Sigmoid colon (tissue), 7 donors: Measurements from ENCODE around the gene TNFRSF25. TPM values are rescaled to one million over a fixed set of nuclear protein-coding genes. Genes with fewer than 3 reads are reported as not detected.

Experiments
- DNase-seq: peaks from one replicate; pipeline ENCODE4 v3.0.0-alpha.2; 2019
- H3K27ac ChIP-seq, 4 donors: fragments of 200-600 bp; sonication (generic); one replicate each; pipeline ENCODE4 v1.5.1; 2016 to 2019; ENCODE audit warnings: mild to moderate bottlenecking in 1 of 4
- H3K27me3 ChIP-seq, 3 donors: fragments of 200-600 bp; sonication (generic); one replicate each; pipeline ENCODE4 v1.5.1; 2019; ENCODE audit warnings: mild to moderate bottlenecking in 1 of 3
- H3K36me3 ChIP-seq, 4 donors: fragments of 200-600 bp; sonication (generic); one replicate each; pipeline ENCODE4 v1.5.1; 2016 to 2019
- H3K4me1 ChIP-seq, 4 donors: fragments of 200-600 bp; sonication (generic); one replicate each; pipeline ENCODE4 v1.5.1; 2017 to 2019
- H3K4me3 ChIP-seq, 4 donors: fragments of 200-600 bp; sonication (generic); one replicate each; pipeline ENCODE4 v1.5.1; 2017 to 2019; ENCODE audit warnings: mild to moderate bottlenecking in 2 of 4, moderate library complexity in 1 of 4
- H3K9me3 ChIP-seq, 4 donors: fragments of 200-600 bp in 3 of 4; sonication (generic) in 3 of 4; one replicate each; pipeline versions ENCODE4 v1.5.1 to v1.6.1; 2013 to 2019
- EP300 ChIP-seq, 4 donors: sonication (generic); formaldehyde crosslinking; IDR thresholded peaks; one replicate each; pipeline ENCODE4 v1.6.1; 2017; ENCODE audit warnings: antibody characterized with exemption in 4 of 4
- POLR2A ChIP-seq, 2 donors: fragments of 450-650 bp; IDR thresholded peaks; one replicate each; pipeline ENCODE4 v1.6.1; 2016; ENCODE audit warnings: antibody characterized with exemption in 2 of 2, mild to moderate bottlenecking in 2 of 2, moderate library complexity in 2 of 2
- POLR2AphosphoS5 ChIP-seq, 4 donors: sonication (generic); formaldehyde crosslinking; IDR thresholded peaks; one replicate each; pipeline ENCODE4 v1.6.1; 2017; ENCODE audit warnings: antibody characterized with exemption in 4 of 4
- whole genome bisulfite sequencing, 2 donors: extraction: QIAGEN DNeasy Blood & Tissue Kit; methylation state at CpG; one replicate each; pipeline ENCODE4 v1.1.7; 2013; 5-methylcytosine and 5-hydroxymethylcytosine counted together
- intact Hi-C: fragments of 100-400 bp; cut with DNase I; formaldehyde crosslinking; loops from one replicate; pipeline ENCODE4 v1.15.1; 2023
- polyA plus RNA-seq, 3 donors: library from polyadenylated mRNA; stranded (reverse); fragments of 200-250 nt; gene quantifications; one replicate each; pipeline ENCODE4 v1.2.3, GENCODE V29; 2013
- total RNA-seq, 4 donors: library from RNA; depleted of rRNA; stranded (reverse); fragments of >200 nt; gene quantifications; one replicate each; pipeline ENCODE4 v1.1.0, GENCODE V29; 2016
- TF ChIP-seq, protein P1 (sequence below), 4 experiments: fragments of 450-650 bp in 3 of 4; fragments of 200-600 bp in 1 of 4; IDR thresholded peaks; one replicate each; pipeline ENCODE4 v1.5.1; 2016 to 2019; ENCODE audit warnings: antibody characterized with exemption in 4 of 4, mild to moderate bottlenecking in 3 of 4, moderate library complexity in 2 of 4
- donor health status: healthy with polysubstance abuse.
- donor health status: Bipolar disorder and iron deficiency.
- donor health status: healthy.

Gene TNFRSF25
- total and polyA plus RNA-seq, 7 donors, result 2.5 to 65.9 (median 6.8) TPM

DNA sequence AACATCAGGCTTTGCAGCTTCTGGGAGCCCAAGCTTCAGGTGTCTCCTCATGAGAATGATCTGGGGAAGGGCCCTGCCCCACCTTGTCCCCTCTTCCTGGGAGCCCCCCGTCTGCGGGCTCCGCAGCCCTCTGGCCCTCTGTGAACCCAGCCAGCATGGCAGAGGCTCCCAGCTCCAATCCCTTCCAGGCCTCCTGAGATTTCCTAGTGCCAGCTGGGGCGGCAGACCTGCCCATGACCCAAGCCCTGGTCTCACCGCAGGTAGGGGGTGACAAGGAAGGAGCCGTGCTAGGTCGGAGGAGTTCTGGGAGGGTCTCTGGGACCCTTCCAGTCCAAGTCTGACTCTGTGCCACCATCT lies 17.8 kb upstream of the TNFRSF25 start:
- DNase-seq, result no peak
- peaks cover 0 to 22% (median 20%) of the 10 kb centered on the region in 4 donors for H3K4me1 ChIP-seq
- no peaks in the 10 kb centered on the region for H3K36me3 ChIP-seq
- peaks cover 16 to 35% (median 22%) of the 10 kb centered on the region in 3 donors for H3K27me3 ChIP-seq
- H3K27ac ChIP-seq, result no peak overlapping the region
- no peak overlapping the region for H3K4me3 ChIP-seq
- H3K9me3 ChIP-seq, result no peaks in the 10 kb centered on the region
- TF ChIP-seq, protein P1, sequence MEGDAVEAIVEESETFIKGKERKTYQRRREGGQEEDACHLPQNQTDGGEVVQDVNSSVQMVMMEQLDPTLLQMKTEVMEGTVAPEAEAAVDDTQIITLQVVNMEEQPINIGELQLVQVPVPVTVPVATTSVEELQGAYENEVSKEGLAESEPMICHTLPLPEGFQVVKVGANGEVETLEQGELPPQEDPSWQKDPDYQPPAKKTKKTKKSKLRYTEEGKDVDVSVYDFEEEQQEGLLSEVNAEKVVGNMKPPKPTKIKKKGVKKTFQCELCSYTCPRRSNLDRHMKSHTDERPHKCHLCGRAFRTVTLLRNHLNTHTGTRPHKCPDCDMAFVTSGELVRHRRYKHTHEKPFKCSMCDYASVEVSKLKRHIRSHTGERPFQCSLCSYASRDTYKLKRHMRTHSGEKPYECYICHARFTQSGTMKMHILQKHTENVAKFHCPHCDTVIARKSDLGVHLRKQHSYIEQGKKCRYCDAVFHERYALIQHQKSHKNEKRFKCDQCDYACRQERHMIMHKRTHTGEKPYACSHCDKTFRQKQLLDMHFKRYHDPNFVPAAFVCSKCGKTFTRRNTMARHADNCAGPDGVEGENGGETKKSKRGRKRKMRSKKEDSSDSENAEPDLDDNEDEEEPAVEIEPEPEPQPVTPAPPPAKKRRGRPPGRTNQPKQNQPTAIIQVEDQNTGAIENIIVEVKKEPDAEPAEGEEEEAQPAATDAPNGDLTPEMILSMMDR (IDR thresholded peaks at IDR 0.05), result no peak
- TF ChIP-seq POLR2AphosphoS5 (IDR thresholded peaks at IDR 0.05), result no peak
- no peak for TF ChIP-seq EP300 (IDR thresholded peaks at IDR 0.05)
- TF ChIP-seq POLR2A (IDR thresholded peaks at IDR 0.05), result no peak
- 90 to 96% methylated on average over 7 of the region's 7 CpGs for WGBS, 2 donors
- intact Hi-C loops, result no loop called here

DNA sequence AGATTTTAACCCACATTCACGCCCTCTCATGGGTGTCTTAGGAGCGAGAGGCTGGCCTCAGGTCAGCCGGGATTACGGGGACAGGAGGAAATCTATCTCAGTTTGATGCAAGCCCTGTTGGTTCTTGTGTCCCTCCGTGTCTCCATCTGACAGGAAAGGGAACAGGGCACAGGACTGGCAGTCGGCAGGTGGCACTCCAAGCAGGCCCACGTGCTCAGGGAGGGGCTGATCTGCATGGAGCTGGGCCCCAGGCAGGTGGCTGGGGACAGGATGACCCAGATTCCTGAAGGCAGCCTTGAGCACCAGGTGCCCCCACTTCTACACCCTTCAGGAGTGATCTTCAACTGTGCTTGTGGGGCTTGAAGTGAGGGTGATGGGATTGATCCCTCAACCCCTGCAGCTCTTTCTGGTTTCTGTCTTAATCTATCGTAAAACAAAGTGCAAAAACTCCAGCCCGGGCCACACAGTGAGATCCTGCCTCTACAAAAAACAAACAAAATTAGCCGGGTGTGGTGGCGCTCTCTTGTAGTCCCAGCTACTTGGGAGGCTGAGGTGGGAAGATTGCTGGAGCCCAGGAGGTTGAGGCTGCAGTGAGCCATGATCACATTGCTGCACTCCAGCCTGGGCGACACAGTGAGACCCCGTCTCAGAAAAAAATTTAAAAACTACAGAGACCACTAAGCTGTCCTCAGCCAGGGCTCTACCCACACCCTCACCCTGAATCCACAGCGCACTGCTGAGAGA lies 17.2 kb upstream of the TNFRSF25 start:
- TF ChIP-seq, protein P1 (IDR thresholded peaks at IDR 0.05), result no peak
- no peak for TF ChIP-seq EP300 (IDR thresholded peaks at IDR 0.05)
- TF ChIP-seq POLR2A (IDR thresholded peaks at IDR 0.05), result no peak
- TF ChIP-seq POLR2AphosphoS5 (IDR thresholded peaks at IDR 0.05), result no peak
- H3K27me3 ChIP-seq, result peaks cover 16 to 35% (median 22%) of the 10 kb centered on the region in 3 donors
- no peaks in the 10 kb centered on the region for H3K9me3 ChIP-seq
- DNase-seq, result no peak
- peaks cover 0 to 22% (median 20%) of the 10 kb centered on the region in 4 donors for H3K4me1 ChIP-seq
- no peak overlapping the region for H3K27ac ChIP-seq
- H3K4me3 ChIP-seq, result no peak overlapping the region
- H3K36me3 ChIP-seq, result no peaks in the 10 kb centered on the region
- intact Hi-C loops, result no loop called here
- WGBS, 2 donors, result 32 to 71% methylated on average over 14 of the region's 14 CpGs

DNA sequence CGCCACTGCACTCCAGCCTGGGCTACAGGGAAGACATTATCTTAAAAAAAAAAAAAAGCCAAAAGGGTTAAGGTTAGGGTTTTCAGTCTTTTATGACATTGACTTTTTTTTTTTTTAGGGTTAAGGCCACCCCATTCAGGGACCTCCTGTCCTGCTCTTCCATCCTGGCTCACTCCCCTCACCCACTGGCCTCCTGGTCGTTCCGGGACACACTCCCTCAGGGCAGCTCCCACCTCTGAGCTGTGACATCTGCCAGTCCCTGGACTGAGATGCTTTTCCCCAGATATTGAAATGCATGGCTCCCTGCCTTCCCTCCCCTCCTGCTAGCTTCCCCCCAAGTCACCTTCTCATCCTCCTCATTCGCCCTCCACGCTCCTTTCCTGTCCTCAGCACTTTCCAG lies 15.8 kb upstream of the TNFRSF25 start:
- TF ChIP-seq, protein P1 (IDR thresholded peaks at IDR 0.05), result no peak
- no peak for TF ChIP-seq POLR2A (IDR thresholded peaks at IDR 0.05)
- TF ChIP-seq EP300 (IDR thresholded peaks at IDR 0.05), result no peak
- no peak for TF ChIP-seq POLR2AphosphoS5 (IDR thresholded peaks at IDR 0.05)
- 72 to 82% methylated on average over 5 of the region's 5 CpGs for WGBS, 2 donors

DNA sequence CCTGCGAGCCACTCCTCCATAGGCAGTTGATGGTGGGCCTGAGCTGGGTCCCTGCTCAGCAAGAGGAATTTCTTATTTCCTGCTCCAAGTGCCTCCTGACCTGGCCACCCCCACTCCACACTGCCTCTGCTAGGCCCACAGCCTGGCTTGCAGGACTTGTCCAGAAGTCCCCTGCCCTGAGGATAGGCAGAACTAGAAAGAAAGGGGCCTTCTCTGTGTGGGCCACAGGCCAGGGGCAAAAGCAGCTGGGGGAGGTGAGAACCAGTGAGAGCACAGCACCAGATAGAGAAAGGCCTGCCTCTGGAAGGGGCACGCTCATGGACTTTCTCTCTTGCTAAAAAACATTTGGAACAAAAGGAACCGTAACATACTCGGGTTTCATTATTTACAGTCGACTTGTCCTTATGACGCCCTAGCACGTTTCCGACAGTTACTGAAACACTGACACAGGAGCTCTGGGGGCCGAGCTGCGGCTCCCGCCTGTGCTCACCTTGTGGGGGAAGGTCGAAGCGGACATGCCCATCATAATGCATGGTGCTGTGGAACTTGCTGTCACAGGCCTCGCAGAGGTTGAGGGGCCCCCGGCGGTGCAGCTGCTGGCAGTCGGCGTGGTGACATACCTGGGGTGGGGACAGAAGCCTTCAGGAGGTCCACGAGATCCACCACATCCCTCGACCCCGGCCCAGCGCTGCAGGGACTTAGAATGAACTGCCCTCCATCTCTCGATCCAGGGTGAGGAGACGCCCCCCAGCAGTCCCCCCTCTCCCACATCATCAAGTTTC lies 11.3 kb upstream of the TNFRSF25 start:
- no peak for DNase-seq
- Histone ChIP-seq H3K9me3 (no peaks in the 10 kb centered on the region), H3K4me3 (no peak overlapping the region), H3K27me3 (no peaks in the 10 kb centered on the region), H3K36me3 (peaks cover 0 to 4% (median 0%) of the 10 kb centered on the region in 4 donors), H3K4me1 (peaks cover 0 to 5% (median 0%) of the 10 kb centered on the region in 4 donors), H3K27ac (no peak overlapping the region)
- intact Hi-C loops, result no loop called here
- WGBS, 2 donors, result 86 to 87% methylated on average over 24 of the region's 24 CpGs
- TF ChIP-seq, protein P1 (IDR thresholded peaks at IDR 0.05), result no peak
- TF ChIP-seq POLR2AphosphoS5 (IDR thresholded peaks at IDR 0.05) (no peak), POLR2A (IDR thresholded peaks at IDR 0.05) (no peak), EP300 (IDR thresholded peaks at IDR 0.05) (no peak)

More for the DNA sequence above, 15.8 kb upstream of the TNFRSF25 start:
- Histone ChIP-seq H3K36me3 (no peaks in the 10 kb centered on the region), H3K4me3 (no peak overlapping the region), H3K4me1 (peaks cover 0 to 21% (median 20%) of the 10 kb centered on the region in 4 donors), H3K27ac (no peak overlapping the region), H3K27me3 (peaks cover 16 to 31% (median 22%) of the 10 kb centered on the region in 3 donors), H3K9me3 (no peaks in the 10 kb centered on the region)
- intact Hi-C loops, result no loop called here
- no peak for DNase-seq
